K562 (cell line): ENCODE results near the gene ANKRD45. TPM values are rescaled to one million over a fixed set of nuclear protein-coding genes. Genes with fewer than 3 reads are reported as not detected.

ENCODE experiments used
- ATAC-seq: fragments of 200-7000 bp; cut with Tn5 transposase; 3 replicates; pipeline ENCODE4 v1.9.1; 2020; ENCODE audit warnings: moderate library complexity
- BruUV-seq: library from RNA; stranded (reverse); fragments of 400-500 nt; replicated peaks from 2 replicates; lab custom pipeline; 2021; lab: Mats Ljungman, UMichigan
- CTCF ChIA-PET: fragments of 300-600 bp; formaldehyde crosslinking; extraction: SDS; loops from one replicate; lab custom pipeline; 2021; ENCODE audit warnings: low intra/inter-chr PET ratio; lab: Yijun Ruan, JAX
- POLR2A ChIA-PET: fragments of 300-600, 350-650 bp; sonication (Branson Sonifier 250); formaldehyde crosslinking; extraction: SDS; loops from one replicate; lab custom pipeline; 2021; ENCODE audit warnings: antibody characterized with exemption, inconsistent platforms; lab: Yijun Ruan, JAX
- DNase-seq, 4 experiments: peaks; one replicate each; pipeline versions ENCODE4 v3.0.0 to v3.0.0-alpha.2; 2011 to 2018; ENCODE audit warnings: low spot score in 3 of 4, mixed read lengths in 3 of 4; ENCODE audit errors: extremely low read depth in 1 of 4
- FAIRE-seq: peaks from 2 replicates; lab custom pipeline; 2011; peaks lifted over from hg19 to GRCh38; lab: Jason Lieb, UNC
- H2AFZ ChIP-seq: 2 replicates; pipeline ENCODE4 v1.6.0; 2011; ENCODE audit warnings: low read depth, low read length, control low read depth, inconsistent platforms
- H3K27ac ChIP-seq: fragments of 200-600 bp; 3 replicates; pipeline ENCODE4 v1.8.0; 2011; ENCODE audit warnings: low read depth, mild to moderate bottlenecking, control low read depth, inconsistent platforms, low read length, moderate library complexity, mixed read lengths; ENCODE audit errors: extremely low read depth
- H3K27me3 ChIP-seq, 2 experiments: fragments of 300-600 bp in 1 of 2; 2 replicates in 1 of 2; 3 replicates in 1 of 2; pipeline versions ENCODE4 v1.6.0 to v1.8.0; 2011; ENCODE audit warnings: inconsistent platforms in 2 of 2, low read length in 2 of 2, mild to moderate bottlenecking in 1 of 2, mixed read lengths in 1 of 2, moderate library complexity in 1 of 2; ENCODE audit not compliant: control insufficient read depth in 2 of 2, insufficient read depth in 2 of 2
- H3K36me3 ChIP-seq: fragments of 300-600 bp; 3 replicates; pipeline ENCODE4 v1.8.0; 2011; ENCODE audit warnings: mild to moderate bottlenecking, low read length, inconsistent platforms; ENCODE audit not compliant: control insufficient read depth, insufficient read depth
- H3K4me1 ChIP-seq, 2 experiments: fragments of 200-600 bp in 1 of 2; replicated peaks in 1 of 2; 2 replicates in 1 of 2; 3 replicates in 1 of 2; pipeline versions ENCODE4 v1.5.1 to v1.8.0; 2011; ENCODE audit warnings: inconsistent platforms in 2 of 2, low read length in 2 of 2, mild to moderate bottlenecking in 1 of 2, mixed read lengths in 1 of 2, moderate library complexity in 1 of 2; ENCODE audit not compliant: control insufficient read depth in 2 of 2, insufficient read depth in 2 of 2
- H3K4me2 ChIP-seq: 2 replicates; pipeline ENCODE4 v1.6.1; 2011; ENCODE audit warnings: low read length, control low read depth, inconsistent platforms, mixed read lengths; ENCODE audit not compliant: insufficient read depth
- H3K4me3 ChIP-seq: fragments of 200-600 bp; sonication (generic), shearing (Covaris generic); 2 replicates; pipeline ENCODE4 v1.5.1; 2016; ENCODE audit warnings: control low read depth, inconsistent platforms
- H3K79me2 ChIP-seq: fragments of 200-600 bp; 3 replicates; pipeline ENCODE4 v1.8.0; 2011; ENCODE audit warnings: low read length, inconsistent platforms; ENCODE audit not compliant: control insufficient read depth, insufficient read depth
- H3K9ac ChIP-seq, 2 experiments: 2 replicates each; pipeline versions ENCODE4 v1.6.0 to v1.6.1; 2011; ENCODE audit warnings: low read depth in 2 of 2, low read length in 2 of 2, control low read depth in 1 of 2, inconsistent platforms in 1 of 2, mild to moderate bottlenecking in 1 of 2, mixed read lengths in 1 of 2; ENCODE audit not compliant: insufficient read depth in 1 of 2
- H3K9me1 ChIP-seq: one replicate; pipeline ENCODE4 v1.6.0; 2011; ENCODE audit warnings: inconsistent platforms, mild to moderate bottlenecking, low read length, moderate library complexity; ENCODE audit not compliant: control insufficient read depth, insufficient read depth
- H3K9me3 ChIP-seq: replicated peaks from 2 replicates; pipeline ENCODE4 v1.5.1; 2011; ENCODE audit warnings: low read depth, low read length, inconsistent platforms; ENCODE audit not compliant: control insufficient read depth, insufficient read depth
- H4K20me1 ChIP-seq: replicated peaks from 2 replicates; pipeline ENCODE4 v1.6.1; 2011; ENCODE audit warnings: low read length, inconsistent platforms, mixed read lengths; ENCODE audit not compliant: control insufficient read depth, insufficient read depth
- ARHGAP35 ChIP-seq: fragments of 450-650 bp; IDR thresholded peaks from 2 replicates; pipeline ENCODE4 v1.6.1; 2018; ENCODE audit not compliant: partially characterized antibody
- BRCA1 ChIP-seq, 2 experiments: fragments of 450-650 bp in 1 of 2; sonication (generic) in 1 of 2; formaldehyde crosslinking in 1 of 2; IDR thresholded peaks; 2 replicates each; pipeline versions ENCODE4 v1.5.0 to v1.6.1; 2017 to 2020; ENCODE audit warnings: mild to moderate bottlenecking in 1 of 2, missing genetic modification reagents in 1 of 2
- C11orf30 ChIP-seq: fragments of 450-650 bp; IDR thresholded peaks from 2 replicates; pipeline ENCODE4 v1.6.1; 2016; ENCODE audit warnings: low read depth, mild to moderate bottlenecking
- CBX5 ChIP-seq: IDR thresholded peaks from 2 replicates; pipeline ENCODE4 v1.6.1; 2014; ENCODE audit warnings: low read depth, borderline replicate concordance
- MAFG ChIP-seq: fragments of 450-650 bp; conservative IDR thresholded peaks from 2 replicates; pipeline ENCODE4 v1.6.1; 2016; ENCODE audit warnings: missing genetic modification characterization, missing compliant biosample characterization
- MCM3 ChIP-seq: fragments of 450-650 bp; IDR thresholded peaks from 2 replicates; pipeline ENCODE4 v1.6.1; 2016
- NCOA2 ChIP-seq, 2 experiments: fragments of 450-650 bp; IDR thresholded peaks; 2 replicates each; pipeline ENCODE4 v1.6.1; 2018; ENCODE audit warnings: mild to moderate bottlenecking in 2 of 2, moderate library complexity in 1 of 2; ENCODE audit not compliant: partially characterized antibody in 2 of 2
- NEUROD1 ChIP-seq: fragments of 150-350 bp; IDR thresholded peaks from 2 replicates; pipeline ENCODE4 v1.6.1; 2014; ENCODE audit warnings: borderline replicate concordance, low read length, low read depth; ENCODE audit not compliant: partially characterized antibody
- PHF8 ChIP-seq: fragments of 200-600 bp; sonication (generic); IDR thresholded peaks from 2 replicates; pipeline ENCODE4 v1.6.1; 2012; ENCODE audit warnings: mixed run types, mild to moderate bottlenecking, inconsistent platforms, low read length, moderate library complexity, borderline replicate concordance
- PTBP1 ChIP-seq: fragments of 200-400 bp; formaldehyde crosslinking; IDR thresholded peaks from 2 replicates; pipeline ENCODE4 v1.6.1; 2017; ENCODE audit warnings: low read depth, low read length
- SIX5 ChIP-seq, 2 experiments: IDR thresholded peaks; 2 replicates each; pipeline ENCODE4 v1.6.1; 2011; ENCODE audit warnings: low read length in 2 of 2, borderline replicate concordance in 1 of 2, low read depth in 1 of 2, mild to moderate bottlenecking in 1 of 2, moderate library complexity in 1 of 2; ENCODE audit not compliant: insufficient read depth in 1 of 2
- SREBF1 ChIP-seq: fragments of 150-350 bp; IDR thresholded peaks from 2 replicates; pipeline ENCODE4 v1.6.1; 2014; ENCODE audit warnings: antibody characterized with exemption, low read depth, low read length, borderline replicate concordance
- SUPT5H ChIP-seq: fragments of 450-650 bp; IDR thresholded peaks from 2 replicates; pipeline ENCODE4 v1.6.1; 2016
- TFAM ChIP-seq: fragments of 250-450 bp; sonication (Bioruptor Pico); conservative IDR thresholded peaks from 2 replicates; pipeline ENCODE4 v1.5.0; 2021; ENCODE audit warnings: mild to moderate bottlenecking, moderate library complexity
- ZNF212 ChIP-seq: fragments of 450-650 bp; formaldehyde crosslinking; IDR thresholded peaks from 2 replicates; pipeline ENCODE4 v1.4.0; 2020; ENCODE audit warnings: mild to moderate bottlenecking
- ZNF316 ChIP-seq: fragments of 450-650 bp; IDR thresholded peaks from 2 replicates; pipeline ENCODE4 v1.6.1; 2016
- ZNF76 ChIP-seq: fragments of 250-450 bp; sonication (Bioruptor Pico); IDR thresholded peaks from 2 replicates; pipeline ENCODE4 v1.4.0; 2020; ENCODE audit warnings: mild to moderate bottlenecking, moderate library complexity, borderline replicate concordance
- WGBS: fragments of 100-300 bp; shearing (Covaris generic); methylation state at CpG from one replicate; pipeline ENCODE4 v1.1.6; 2016; ENCODE audit warnings: low coverage, mixed read lengths; ENCODE audit not compliant: insufficient coverage; ENCODE audit errors: missing lambda C conversion rate; 5-methylcytosine and 5-hydroxymethylcytosine counted together
- in situ Hi-C: fragments of 300-500 bp; cut with MboI; formaldehyde crosslinking; loops from 4 replicates; pipeline ENCODE4 v1.15.0; 2018; ENCODE audit warnings: inconsistent platforms, mixed read lengths
- intact Hi-C: fragments of 100-400 bp; cut with micrococcal nuclease; formaldehyde crosslinking; loops from 2 replicates; pipeline ENCODE4 v1.14.2; 2022
- polyA plus RNA-seq, 8 experiments: library from polyadenylated mRNA; depleted of rRNA in 4 of 8; stranded (reverse) in 5 of 8; unstranded in 3 of 8; fragments of >200 nt; fragmentation: Nextera tagmentation in 2 of 8; fragmentation: Illumina TruSeq in 1 of 8; extraction: Ambion mirVana in 2 of 8; extraction: Trizol in 1 of 8; gene quantifications; 2 replicates each; pipeline versions ENCODE4 v1.2.1 to v1.2.3, GENCODE V29; 2011 to 2014; ENCODE audit warnings: inconsistent platforms in 1 of 8, missing spikeins in 1 of 8
- total RNA-seq, 7 experiments: library from RNA; depleted of rRNA in 6 of 7; stranded (reverse); fragments of >200 nt in 6 of 7; fragmentation: Illumina TruSeq in 2 of 7; extraction: Trizol in 2 of 7; gene quantifications; 2 replicates each; pipeline versions ENCODE4 v1.2.1 to v1.2.3, GENCODE V29; 2011 to 2021; ENCODE audit warnings: low replicate concordance in 1 of 7
- TF ChIP-seq, protein P1 (sequence below): fragments of 450-650 bp; IDR thresholded peaks from 2 replicates; pipeline ENCODE4 v1.6.1; 2017; ENCODE audit warnings: mild to moderate bottlenecking, moderate library complexity
- TF ChIP-seq, protein P2 (sequence below): fragments of 250-450 bp; sonication (Bioruptor Pico); IDR thresholded peaks from 2 replicates; pipeline ENCODE4 v1.5.0; 2020; ENCODE audit warnings: mild to moderate bottlenecking
- TF ChIP-seq, protein P3 (sequence below): fragments of 450-650 bp; IDR thresholded peaks from 2 replicates; pipeline ENCODE4 v1.6.1; 2014; ENCODE audit warnings: low read depth, mild to moderate bottlenecking, moderate library complexity, borderline replicate concordance

The ANKRD45 gene
- total and polyA plus RNA-seq, 9 of the 15 experiments (the other 6 are each of a cell fraction or from before 2014, with no cell fraction given), result 0.10 to 0.30 (median 0.11) TPM; not detected in 2

- no peak for TF ChIP-seq ZNF212
- no peak for TF ChIP-seq MCM3
- TF ChIP-seq ZNF316, result peak; percentile 81
- TF ChIP-seq NEUROD1, result no peak
- no peak for TF ChIP-seq NCOA2 (IDR thresholded peaks at IDR 0.05; ENCODE audit: partially characterized antibody in 2 of 2)
- TF ChIP-seq SUPT5H, result no peak
- no peak for TF ChIP-seq TFAM (CRISPR knock-in tag)
- TF ChIP-seq MAFG (tag), result peak; percentile 91
- TF ChIP-seq C11orf30, result peak; percentile 84
- TF ChIP-seq, protein P1, sequence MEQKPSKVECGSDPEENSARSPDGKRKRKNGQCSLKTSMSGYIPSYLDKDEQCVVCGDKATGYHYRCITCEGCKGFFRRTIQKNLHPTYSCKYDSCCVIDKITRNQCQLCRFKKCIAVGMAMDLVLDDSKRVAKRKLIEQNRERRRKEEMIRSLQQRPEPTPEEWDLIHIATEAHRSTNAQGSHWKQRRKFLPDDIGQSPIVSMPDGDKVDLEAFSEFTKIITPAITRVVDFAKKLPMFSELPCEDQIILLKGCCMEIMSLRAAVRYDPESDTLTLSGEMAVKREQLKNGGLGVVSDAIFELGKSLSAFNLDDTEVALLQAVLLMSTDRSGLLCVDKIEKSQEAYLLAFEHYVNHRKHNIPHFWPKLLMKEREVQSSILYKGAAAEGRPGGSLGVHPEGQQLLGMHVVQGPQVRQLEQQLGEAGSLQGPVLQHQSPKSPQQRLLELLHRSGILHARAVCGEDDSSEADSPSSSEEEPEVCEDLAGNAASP, result no peak
These were observed 39.1 kb upstream of the ANKRD45 start (continued) for GRCh38 chr1:173708787-173709186.

DNA sequence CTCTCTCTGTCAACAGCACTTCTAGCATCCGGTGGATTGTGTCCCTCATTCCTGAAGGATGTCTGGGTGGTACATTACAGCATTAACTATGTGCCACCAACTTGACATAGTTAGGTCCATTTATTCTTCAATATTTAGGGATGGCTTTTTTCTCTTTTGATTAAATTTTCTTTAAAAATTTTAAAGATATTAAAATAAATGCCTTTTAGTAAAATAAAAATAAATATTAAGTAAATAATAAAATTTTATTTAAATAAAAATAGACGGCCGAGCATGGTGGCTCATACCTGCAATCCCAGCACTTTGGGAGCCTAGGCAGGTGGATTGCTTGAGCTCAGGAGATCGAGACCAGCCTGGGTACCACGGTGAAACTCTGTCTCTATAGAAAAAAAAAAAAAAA, 35.5 kb upstream of the ANKRD45 start:
- Histone ChIP-seq H3K36me3 (no peaks in the 10 kb centered on the region), H3K4me1 (peaks cover 0 to 5% of the 10 kb centered on the region in 2 experiments; a peak in 1 of 5 replicates), H4K20me1 (no peaks in the 10 kb centered on the region), H3K79me2 (no peaks in the 10 kb centered on the region), H2AFZ (no peak overlapping the region), H3K4me2 (no peak overlapping the region), H3K9me1 (no peaks in the 10 kb centered on the region), H3K9me3 (no peaks in the 10 kb centered on the region), H3K4me3 (no peak overlapping the region), H3K9ac (no peak overlapping the region), H3K27ac (no peak overlapping the region), H3K27me3 (no peaks in the 10 kb centered on the region)
- no TSS peak for BruUV-seq
- FAIRE-seq (no peak), ATAC-seq (no peak), DNase-seq (no peak)
- POLR2A ChIA-PET, result interaction anchor here (0.7 to 2.6 kb wide), 3 partner anchors 9 to 16 kb away, joined by 3 to 15 read pairs (median 3); partner anchors contain the start of gene KLHL20
- CTCF ChIA-PET, result interaction anchor here (0.6 kb wide), 1 partner anchor 32 kb away, joined by 3 read pairs; no protein-coding TSS in a partner anchor
- WGBS, result 36% methylated on average over 5 of the region's 5 CpGs
- intact Hi-C loops, result no loop called here
- in situ Hi-C loops, result no loop called here
- TF ChIP-seq BRCA1 (IDR thresholded peaks at IDR 0.05), result no peak
- TF ChIP-seq BRCA1 (CRISPR knock-in tag; IDR thresholded peaks at IDR 0.05), result no peak
- no peak for TF ChIP-seq SREBF1
- TF ChIP-seq, protein P2, sequence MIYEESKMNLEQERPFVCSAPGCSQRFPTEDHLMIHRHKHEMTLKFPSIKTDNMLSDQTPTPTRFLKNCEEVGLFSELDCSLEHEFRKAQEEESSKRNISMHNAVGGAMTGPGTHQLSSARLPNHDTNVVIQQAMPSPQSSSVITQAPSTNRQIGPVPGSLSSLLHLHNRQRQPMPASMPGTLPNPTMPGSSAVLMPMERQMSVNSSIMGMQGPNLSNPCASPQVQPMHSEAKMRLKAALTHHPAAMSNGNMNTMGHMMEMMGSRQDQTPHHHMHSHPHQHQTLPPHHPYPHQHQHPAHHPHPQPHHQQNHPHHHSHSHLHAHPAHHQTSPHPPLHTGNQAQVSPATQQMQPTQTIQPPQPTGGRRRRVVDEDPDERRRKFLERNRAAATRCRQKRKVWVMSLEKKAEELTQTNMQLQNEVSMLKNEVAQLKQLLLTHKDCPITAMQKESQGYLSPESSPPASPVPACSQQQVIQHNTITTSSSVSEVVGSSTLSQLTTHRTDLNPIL (CRISPR knock-in tag), result no peak
- no peak for TF ChIP-seq SIX5 (IDR thresholded peaks at IDR 0.05; ENCODE audit: borderline replicate concordance in 1 of 2, insufficient read depth in 1 of 2, low read depth in 1 of 2, low read length in 2 of 2)
- TF ChIP-seq ZNF76, result no peak
- no peak for TF ChIP-seq PHF8
- no peak for TF ChIP-seq CBX5
- no peak for TF ChIP-seq PTBP1
- TF ChIP-seq, protein P3, sequence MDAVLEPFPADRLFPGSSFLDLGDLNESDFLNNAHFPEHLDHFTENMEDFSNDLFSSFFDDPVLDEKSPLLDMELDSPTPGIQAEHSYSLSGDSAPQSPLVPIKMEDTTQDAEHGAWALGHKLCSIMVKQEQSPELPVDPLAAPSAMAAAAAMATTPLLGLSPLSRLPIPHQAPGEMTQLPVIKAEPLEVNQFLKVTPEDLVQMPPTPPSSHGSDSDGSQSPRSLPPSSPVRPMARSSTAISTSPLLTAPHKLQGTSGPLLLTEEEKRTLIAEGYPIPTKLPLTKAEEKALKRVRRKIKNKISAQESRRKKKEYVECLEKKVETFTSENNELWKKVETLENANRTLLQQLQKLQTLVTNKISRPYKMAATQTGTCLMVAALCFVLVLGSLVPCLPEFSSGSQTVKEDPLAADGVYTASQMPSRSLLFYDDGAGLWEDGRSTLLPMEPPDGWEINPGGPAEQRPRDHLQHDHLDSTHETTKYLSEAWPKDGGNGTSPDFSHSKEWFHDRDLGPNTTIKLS, result no peak
- TF ChIP-seq ARHGAP35, result no peak
